Hematopoietic multipotent progenitor cell treated with erythropoietin and hydrocortisone succinate and interleukin-3 and kit ligand, for 17 days (in vitro differentiated cells): Measurements from ENCODE around the gene GOLIM4.
A peak's percentile ranks its signal among the peaks of the same experiment; 100 is the strongest.
"Not testable (repeated sequence)": the region's sequence is repeated elsewhere in the genome, so short reads cannot be mapped to it uniquely, and the experiment has no call there.

Experiments used
- DNase-seq: peaks from one replicate; pipeline ENCODE4 v3.0.0-alpha.2; 2015; ENCODE audit warnings: low spot score

The GOLIM4 gene

DNA sequence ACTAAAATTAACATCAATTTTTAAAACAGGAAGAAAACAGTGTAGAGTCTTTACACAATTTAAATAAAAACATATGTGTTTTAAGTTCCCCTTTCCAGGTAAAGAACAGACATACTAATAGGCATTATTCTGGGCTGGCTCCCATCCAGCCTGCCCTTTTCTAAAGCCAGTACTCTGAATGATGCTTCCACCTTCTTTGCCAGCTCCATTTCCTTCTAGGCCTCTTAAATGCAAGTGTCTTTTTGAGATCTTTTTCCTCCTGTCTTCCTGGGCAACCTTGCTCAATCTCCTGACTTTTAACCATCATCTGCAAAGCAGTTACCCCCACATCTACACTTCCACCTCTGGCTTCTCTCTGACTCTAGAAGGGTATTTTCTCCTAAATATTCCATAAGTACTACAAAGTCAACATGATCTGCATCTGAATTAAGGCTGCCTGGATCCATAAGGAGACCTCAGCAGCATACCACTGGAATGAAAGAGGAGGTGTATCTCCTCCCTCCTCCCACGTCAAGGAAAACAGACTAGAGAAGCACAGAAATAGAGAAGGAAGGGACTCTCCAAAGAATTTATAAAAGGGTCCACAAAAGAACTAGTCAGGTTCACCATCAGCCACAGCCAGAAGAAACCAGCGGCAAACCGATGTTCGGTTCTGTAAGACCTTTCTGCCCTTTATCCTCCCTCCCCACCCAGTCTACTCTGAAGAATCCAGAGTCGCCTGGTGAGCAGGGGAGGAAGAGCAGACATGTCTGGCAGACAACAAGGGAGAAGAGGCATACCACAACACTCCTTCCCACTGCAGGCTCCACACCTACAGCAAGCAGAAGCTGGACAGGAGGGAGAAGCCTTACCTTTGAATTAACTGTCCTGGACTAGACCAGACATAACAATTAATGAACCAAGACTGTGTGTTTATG, 47.1 kb downstream of the GOLIM4 start:
- no peak for DNase-seq

DNA sequence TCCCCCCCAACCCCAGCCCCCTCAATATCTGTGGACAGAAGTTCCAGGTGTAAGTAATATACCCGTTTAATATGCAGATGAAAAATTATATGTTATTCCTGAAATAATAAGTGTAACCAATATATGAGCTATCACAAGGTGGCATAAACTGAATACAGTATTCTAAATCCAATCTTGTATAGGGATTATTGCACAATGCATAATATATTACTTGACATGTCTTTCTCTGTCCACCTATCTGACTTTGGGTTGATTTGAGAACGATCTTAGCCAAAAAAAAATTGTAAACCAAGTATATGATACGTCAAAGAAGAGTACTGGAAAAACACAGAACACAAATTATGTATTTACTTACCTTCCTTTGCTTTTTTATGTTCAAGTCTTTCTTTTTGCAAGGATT, 47.8 kb downstream of the GOLIM4 start:
- no peak for DNase-seq

DNA sequence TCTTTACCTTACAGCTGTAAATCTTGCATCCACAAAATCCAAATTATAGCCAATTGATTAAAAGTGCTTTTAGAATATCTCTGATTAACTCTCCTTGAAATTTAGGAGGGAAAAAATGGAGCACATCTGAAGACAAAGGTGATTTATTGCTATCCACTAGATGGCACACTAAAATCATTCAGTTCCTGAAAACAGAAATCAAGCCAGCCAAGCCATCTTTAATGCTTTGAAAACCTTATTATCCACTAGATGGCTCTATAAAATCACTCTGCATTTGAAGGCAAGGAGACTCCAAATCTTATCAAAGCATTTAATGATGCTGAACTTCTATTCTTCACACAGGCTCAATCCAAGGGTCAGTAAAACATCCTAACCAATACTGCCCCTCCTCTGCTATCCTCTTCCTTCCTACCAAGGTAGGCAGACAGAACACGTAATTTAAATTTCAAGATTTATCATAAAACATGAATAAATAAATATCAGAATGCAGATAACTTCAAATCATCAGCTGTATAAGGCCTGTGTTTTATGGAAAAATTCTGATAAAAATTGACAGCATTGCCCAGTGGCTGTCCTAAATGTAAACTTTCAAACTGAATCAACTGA, 48.4 kb downstream of the GOLIM4 start:
- peak; percentile 65 for DNase-seq

DNA sequence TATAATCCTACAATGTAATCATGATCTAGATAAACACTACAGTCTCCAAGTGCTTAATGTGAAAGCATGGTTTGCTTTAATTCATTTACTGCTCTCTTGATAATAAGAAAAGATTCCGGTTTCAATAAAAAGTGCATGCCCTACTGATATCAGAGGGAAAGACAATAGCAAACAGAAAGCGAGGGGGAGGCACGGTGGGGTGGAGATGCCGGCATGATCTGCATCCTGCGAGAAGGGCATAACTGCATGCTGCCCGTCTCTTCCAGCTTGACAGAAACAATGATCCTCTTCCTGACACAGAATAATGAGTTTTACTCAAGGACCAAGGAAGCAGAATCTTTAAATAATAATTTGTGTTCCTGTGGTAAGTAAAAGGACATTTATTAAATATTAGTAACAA, 51.7 kb downstream of the GOLIM4 start:
- no peak for DNase-seq

DNA sequence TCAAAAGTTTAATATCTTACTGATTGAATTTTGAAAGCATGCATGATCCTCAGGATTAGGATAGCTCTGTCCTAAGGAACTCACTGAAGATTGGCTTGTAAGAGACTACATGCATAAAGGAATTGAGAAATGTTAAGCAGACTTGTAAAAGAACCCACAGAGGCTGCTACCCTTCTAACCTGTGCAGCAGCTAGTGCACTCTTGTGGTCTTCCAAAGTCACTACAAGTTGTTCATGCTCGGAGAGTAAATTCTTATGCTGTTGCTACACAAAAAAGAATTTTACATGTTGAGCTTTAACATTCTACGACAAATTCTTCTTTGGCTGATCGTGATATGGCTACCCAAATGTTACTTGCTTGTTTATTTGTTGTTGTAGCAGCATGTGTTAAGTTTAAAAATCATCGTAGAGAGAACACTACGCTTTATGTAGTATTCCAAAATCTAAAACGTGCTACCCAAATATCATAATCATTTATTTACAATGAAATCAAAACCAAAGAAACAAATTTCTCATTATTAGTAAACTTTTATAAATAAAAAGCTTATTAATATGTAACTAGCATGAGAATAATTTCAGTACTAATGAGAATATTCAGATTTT, 55.0 kb downstream of the GOLIM4 start:
- DNase-seq = no peak

DNA sequence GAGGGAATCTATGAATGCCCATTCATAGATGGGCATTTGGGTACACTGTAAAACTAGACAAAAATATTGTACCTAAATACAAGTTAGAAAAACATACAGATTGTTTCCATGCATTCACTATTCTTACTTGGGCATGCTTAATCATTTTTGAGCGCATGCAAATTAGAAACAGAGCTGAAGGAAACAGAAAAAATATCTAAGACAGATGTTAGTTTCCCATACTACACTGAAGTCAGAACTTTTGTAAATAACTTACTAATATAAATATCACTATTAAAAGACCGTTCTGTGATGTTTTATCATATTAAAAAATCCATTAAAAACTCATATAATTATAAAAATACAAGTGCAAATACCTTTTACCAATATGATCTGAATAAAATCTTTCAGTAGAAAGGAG, 58.7 kb downstream of the GOLIM4 start:
- no peak for DNase-seq

DNA sequence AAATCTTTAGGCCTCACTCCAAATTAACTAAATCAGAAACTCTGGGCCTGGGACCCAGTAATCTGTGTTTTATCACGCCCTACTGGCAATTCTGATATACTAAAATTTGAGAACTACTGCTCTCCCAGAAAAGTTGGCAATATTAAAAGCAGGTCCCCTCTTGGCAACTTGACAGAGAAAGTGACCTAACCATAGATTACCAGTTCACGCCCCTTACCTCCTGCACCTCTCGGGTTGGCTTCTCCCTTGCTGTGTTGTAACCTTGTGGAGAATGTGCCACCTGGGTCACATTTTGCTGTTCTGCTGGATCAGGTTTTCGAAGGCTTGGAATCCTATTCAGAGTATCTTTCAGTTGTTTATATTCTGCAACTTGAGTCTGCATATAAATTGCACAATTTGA, 59.1 kb downstream of the GOLIM4 start:
- DNase-seq = no peak

DNA sequence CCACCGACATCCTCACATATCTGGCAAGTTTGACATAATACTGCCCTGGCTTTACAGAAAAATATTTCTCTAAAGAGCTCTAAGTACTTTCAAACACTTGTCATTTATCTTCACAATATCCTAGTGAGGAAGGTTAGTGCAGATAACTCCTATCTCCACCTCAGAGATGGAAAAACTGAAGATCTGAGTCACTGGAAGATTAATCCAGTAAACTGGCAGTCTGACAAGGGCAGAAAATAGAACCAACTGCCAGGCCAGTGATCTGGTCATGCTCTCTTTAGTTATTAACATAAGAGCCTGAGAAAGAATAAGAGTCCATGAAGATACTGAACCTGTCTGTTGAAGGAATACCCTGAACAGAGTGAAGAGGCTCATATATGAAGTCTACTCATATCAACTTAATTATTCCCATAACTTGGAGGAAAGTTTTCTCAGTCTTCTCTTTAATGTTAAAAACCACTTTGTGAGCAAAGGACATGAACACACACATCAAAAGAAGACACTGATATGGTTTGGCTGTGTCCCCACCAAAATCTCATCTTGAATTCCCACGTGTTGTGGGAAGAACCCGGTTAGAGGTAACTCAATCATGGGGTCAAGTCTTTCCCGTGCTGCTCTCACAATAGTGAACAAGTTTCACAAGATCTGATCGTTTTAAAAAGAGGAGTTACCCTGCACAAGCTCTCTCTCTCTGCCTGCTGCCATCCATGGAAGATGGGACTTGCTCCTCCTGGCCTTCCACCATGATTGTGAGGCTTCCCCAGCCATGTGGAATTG, 61.4 kb downstream of the GOLIM4 start:
- no peak for DNase-seq

DNA sequence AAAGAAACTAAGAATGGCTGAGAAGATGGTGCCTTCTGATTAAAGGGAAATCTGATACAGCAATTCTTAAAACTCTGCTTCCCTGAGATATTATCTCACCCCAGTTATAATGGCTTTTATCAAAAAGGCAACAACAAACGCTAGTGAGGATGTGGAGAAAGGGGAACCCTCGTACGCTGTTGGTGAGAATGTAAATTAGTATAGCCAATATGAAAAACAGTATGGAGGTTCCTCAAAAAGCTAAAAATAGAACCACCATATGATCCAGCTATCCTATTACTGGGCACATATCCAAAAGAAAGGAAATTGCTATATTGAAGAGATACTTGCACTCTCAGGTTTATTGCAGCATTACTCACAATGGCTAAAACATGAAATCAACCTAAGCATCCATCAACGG, 65.1 kb downstream of the GOLIM4 start:
- no peak for DNase-seq

DNA sequence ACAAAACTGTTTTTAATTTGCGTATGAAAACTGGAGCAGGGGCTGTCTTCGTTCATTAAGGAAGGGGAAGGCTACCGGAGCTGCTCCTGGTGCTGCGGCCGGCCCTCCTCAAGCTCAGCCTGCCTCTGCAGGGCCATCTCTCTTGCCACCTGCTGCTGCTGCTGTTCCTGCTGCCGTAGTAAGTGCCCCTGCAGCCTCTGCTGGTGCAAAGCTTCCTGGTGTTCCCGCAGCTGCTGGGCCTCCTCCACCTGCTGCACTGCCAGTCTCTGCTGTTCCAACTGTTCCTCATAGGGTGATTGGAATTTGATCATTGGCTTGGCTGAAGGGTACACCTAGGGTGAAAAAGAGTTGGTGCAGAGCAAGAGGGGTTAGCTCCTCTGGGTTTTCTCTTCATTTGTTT, 66.0 kb downstream of the GOLIM4 start:
- DNase-seq = no peak

DNA sequence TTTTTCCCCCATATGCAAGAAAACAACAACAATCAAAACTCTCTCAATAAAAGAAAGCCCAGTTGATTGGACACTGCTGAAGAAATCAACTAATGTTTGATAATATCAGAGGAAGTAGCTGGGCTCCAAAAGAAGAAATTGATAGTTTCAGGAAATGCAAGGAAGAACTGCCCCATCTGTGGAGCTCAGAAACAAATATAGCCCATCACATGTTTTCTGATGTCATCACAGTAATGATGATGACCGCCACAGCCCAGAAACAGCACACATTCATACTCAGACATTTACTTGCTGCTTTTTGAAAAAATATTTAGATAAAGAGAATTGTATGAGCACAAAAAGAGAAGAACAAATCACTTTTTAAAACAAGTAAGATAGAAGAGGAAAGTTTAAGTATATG, 67.6 kb downstream of the GOLIM4 start:
- DNase-seq = no peak

DNA sequence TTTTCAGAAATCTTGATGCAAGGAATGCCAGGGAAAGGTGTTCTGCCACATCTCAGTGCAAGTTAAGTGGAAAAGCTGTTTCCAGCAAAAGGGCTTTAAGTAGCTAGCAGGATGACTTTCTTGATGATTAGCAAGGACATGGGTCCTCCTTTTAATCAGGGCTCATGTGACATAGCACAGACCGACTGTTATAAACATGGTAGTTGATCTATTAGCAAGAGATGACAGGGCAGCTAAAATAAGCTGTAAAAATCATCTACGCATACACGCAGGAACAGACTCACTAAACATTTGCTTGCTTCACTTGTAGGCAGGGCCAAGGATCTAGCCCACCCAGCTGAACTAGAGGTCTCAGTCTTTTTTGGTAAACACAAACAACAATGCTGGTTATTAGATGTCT, 69.0 kb downstream of the GOLIM4 start:
- no peak for DNase-seq

DNA sequence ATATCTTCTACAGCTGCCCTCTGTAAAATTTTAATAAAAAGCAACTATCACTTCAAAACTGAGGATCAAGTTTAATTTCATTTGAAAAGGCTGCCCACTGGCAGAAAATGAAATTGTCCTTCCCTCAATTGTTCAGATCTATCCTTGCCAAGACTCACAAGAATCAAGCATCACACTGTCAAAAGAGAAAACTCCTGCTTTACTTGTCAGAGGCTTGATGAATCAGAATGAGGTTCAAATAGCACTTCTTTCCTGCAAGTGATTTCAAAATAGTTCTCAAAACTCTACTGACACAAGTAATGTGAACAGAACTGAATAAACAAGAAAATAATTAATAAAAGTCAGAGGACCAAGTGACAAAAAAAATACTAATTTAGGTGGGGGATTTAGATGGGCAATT, 70.6 kb downstream of the GOLIM4 start:
- no peak for DNase-seq

DNA sequence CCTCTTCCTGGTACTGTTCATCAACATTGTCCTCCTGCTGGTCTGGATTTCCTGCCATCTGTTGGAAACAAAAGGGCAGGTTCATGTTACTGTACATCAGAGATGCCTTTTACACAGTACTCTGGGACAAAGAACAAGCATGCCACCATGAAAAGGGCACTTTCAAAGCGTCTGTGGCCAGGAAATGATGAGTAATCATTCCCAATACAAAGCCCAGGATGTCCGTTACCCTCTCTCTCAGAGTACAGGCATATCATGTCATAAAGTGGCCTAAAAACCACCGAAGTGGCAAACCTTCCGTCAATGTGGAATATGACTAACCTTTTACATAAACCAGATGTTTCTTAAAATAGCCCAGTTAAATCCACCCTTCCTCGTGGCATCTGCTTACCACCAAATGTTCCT, 71.2 kb downstream of the GOLIM4 start:
- no peak for DNase-seq

DNA sequence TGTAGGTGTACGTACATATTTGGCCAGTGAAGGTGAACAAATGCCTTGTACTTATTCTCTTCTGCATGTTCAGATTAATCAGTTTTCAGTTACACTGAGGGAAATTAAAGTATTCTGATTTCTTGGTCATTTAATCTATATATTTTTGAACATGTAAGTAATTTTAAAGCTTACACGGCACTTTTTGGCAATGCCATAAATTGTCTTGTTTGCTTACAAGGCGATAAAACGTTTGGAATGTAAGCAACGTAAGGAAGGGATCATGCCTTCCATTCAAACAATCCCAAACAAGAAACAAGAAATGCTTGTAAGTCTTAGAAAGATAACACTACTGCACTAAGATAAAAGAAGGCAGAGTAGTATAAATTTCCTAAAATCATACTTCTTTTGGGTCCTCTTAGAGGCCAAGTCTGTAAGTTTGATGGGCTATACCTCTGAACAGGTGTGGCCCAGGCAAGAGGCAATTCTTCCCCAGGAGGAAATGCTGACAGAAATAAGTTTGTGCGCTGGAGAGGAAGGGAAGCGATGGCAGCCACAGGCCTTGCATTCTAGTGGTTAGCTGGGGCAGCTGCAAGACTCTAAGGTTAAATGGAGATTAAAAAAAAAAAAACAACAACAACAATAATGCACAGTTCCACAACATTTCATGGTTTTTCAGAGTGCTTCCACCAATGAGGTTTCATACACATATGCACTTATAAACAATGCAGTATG, 73.8 kb downstream of the GOLIM4 start:
- DNase-seq = no peak

DNA sequence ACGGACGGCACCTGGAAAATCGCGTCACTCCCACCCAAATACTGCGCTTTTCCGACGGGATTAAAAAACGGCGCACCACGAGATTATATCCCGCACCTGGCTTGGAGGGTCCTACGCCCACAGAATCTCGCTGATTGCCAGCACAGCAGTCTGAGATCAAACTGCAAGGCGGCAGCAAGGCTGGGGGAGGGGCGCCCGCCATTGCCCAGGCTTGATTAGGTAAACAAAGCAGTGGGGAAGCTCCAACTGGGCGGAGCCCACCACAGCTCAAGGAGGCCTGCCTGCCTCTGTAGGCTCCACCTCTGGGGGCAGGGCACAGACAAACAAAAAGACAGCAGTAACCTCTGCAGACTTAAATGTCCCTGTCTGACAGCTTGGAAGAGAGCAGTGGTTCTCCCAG, 84.4 kb downstream of the GOLIM4 start:
- not testable (repeated sequence) for DNase-seq

DNA sequence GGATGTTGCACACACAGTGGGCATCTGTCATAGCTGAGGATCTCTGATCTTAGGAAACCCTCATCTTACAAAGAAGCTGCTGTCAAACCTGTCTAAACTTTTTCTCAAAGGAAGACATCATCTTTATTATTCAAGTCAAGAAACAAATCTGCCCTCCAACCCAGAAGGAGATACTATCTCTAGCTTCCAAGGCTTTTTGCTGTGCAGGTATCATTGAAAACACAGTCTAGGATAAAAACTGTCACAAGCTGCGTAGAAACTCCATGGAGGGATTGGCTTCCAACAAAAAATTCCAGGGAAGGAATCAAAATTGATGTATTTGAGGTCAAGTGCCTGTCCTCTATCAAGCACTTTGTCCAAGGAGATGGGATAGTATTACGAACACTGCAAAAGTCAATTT, 89.1 kb downstream of the GOLIM4 start:
- DNase-seq = no peak

DNA sequence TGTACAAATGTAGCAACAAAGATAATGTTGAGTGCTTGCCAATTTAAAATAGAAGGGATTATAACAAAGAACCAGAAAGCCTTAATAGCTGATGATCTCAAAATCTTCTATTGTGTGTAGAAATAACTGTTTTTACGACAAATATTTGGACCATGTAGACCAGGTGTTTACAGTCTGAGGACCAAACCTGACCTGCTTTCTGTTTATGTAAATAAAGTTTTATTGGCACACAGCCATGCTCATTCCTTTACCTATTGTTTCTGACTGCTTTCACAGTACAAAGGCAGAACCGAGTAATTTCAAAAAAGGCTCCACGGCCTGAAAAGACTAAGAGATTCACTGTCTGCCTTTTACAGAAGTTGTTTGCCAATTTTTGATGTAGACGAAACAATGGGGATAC, 91.8 kb downstream of the GOLIM4 start:
- DNase-seq = no peak

DNA sequence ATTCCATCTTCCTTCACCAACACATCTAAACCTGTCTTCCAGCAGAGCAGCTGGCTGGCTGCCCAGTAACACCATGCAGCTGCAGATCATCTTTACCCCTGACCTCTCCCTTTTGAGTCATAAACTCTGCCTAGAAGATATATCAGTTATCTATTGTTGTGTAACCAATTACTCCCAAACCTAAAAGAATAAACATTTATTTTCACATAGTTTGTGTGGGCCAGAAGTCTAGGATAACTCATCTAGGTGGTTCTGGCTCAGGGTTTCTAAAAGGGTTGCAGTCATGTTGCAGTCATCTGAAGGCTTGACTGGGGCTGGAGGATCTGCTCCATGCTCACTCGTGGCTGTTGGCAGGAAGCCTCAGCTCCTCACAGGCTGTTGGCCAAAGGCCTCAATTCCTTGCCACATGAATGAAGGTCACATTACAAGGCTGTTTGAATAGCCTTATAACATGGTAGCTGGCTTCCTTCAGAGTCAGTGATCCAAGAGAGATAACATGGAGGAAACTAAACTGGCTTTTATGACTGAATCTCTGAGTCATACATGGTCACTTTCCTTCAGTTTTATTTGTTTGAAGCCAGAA, 92.8 kb downstream of the GOLIM4 start:
- no peak for DNase-seq

DNA sequence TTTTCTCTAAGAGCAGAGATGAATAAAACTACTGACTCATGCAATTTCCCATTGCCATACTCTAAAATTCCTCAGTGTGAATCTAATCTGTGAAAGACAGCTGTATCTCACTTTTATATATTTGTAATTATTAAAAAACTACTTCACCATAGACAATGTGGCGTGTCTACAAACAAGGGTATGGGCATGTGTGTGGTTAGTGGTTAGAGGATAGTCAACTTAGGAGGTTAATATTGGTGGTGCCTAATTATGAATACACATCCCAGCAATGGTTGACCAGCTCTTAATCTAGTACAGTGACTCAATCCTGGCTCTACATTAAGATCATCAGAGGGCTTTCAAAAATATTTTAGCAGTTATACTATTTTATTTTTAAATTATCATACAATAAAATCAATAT, 94.5 kb downstream of the GOLIM4 start:
- DNase-seq = no peak

DNA sequence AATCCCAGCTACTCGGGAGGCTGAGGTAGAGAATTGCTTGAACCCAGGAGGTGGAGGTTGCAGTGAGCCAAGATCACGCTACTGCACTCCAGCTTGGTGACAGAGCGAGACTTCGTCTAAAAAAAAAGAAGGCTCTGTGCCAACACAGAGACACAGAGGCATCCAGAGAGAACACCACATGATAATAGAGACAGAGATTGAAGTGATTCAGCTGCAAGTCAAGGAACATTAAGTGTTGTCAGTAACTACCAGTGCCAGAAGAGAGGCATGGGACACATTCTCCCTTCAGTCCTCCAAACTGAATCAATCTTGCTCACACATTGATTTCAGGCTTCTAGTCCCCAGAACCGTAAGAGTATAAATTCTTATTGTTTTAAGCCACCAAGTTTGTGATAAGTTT, 97.5 kb downstream of the GOLIM4 start:
- DNase-seq = no peak

DNA sequence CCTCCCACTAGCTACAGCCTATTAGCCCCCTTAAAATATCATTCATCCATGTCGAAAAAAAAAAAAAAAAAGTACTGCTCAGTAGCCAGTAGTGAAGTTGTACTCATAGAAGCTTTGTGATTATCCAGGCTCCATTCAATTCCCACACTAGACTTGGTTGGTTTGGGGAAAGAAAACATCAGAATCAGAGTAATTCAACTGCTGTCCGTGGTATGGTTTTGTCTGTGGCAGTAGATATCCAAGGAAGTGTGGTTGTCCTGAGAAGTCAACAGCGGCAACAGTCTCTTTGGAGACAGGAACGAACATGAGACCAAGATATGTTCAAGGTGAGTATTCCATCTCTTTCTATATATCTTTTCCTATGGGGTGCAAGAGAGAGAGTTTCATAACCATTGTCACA, 99.2 kb downstream of the GOLIM4 start:
- no peak for DNase-seq
